DOHH2 (cell line): ENCODE measurements around the gene SPACA6.

ENCODE experiments used
- H3F3A ChIP-seq: fragments of 200-600 bp; sonication (generic), shearing (Covaris generic); 2 replicates; pipeline ENCODE4 v1.6.0; 2016; ENCODE audit warnings: antibody characterized with exemption, mild to moderate bottlenecking; ENCODE audit not compliant: control insufficient read depth, insufficient read depth
- H3K27ac ChIP-seq: fragments of 200-600 bp; sonication (generic); 2 replicates; pipeline ENCODE4 v1.5.1; 2014; ENCODE audit warnings: low read depth, mild to moderate bottlenecking, low read length, moderate library complexity
- H3K27me3 ChIP-seq: fragments of 200-600 bp; sonication (generic); 2 replicates; pipeline ENCODE4 v1.6.1; 2014; ENCODE audit warnings: mild to moderate bottlenecking, low read length, mixed read lengths; ENCODE audit not compliant: control insufficient read depth
- H3K36me3 ChIP-seq: fragments of 200-600 bp; sonication (generic); 2 replicates; pipeline ENCODE4 v1.6.1; 2014; ENCODE audit warnings: mild to moderate bottlenecking, low read length, moderate library complexity, mixed read lengths; ENCODE audit not compliant: control insufficient read depth
- H3K4me1 ChIP-seq: fragments of 200-600 bp; sonication (generic); 2 replicates; pipeline ENCODE4 v1.6.1; 2014; ENCODE audit warnings: mild to moderate bottlenecking, low read length, mixed read lengths; ENCODE audit not compliant: control insufficient read depth
- H3K4me2 ChIP-seq: fragments of 200-600 bp; sonication (generic); 2 replicates; pipeline ENCODE4 v1.6.0; 2014; ENCODE audit warnings: mild to moderate bottlenecking, low read length, moderate library complexity
- H3K4me3 ChIP-seq: fragments of 200-600 bp; sonication (generic); 2 replicates; pipeline ENCODE4 v1.5.1; 2014; ENCODE audit warnings: mild to moderate bottlenecking, low read length, mixed read lengths
- H3K79me2 ChIP-seq: fragments of 200-600 bp; sonication (generic); 2 replicates; pipeline ENCODE4 v1.6.1; 2014; ENCODE audit warnings: mild to moderate bottlenecking, low read length, mixed read lengths; ENCODE audit not compliant: control insufficient read depth
- H3K9me2 ChIP-seq: fragments of 200-600 bp; sonication (generic); replicated peaks from 2 replicates; pipeline ENCODE4 v1.6.1; 2014; ENCODE audit warnings: mild to moderate bottlenecking, low read length, mixed read lengths; ENCODE audit not compliant: control insufficient read depth
- H3K9me3 ChIP-seq: fragments of 200-600 bp; sonication (generic); 2 replicates; pipeline ENCODE4 v1.6.1; 2014; ENCODE audit warnings: antibody characterized with exemption, low read length, mixed read lengths; ENCODE audit not compliant: control insufficient read depth, insufficient read depth
- H4K20me1 ChIP-seq: fragments of 200-600 bp; sonication (generic); 2 replicates; pipeline ENCODE4 v1.6.0; 2014; ENCODE audit warnings: low read depth, mild to moderate bottlenecking, antibody characterized with exemption, low read length, moderate library complexity; ENCODE audit not compliant: control insufficient read depth, insufficient read depth
- EZH2phosphoT487 ChIP-seq: fragments of 200-600 bp; sonication (generic); IDR thresholded peaks from 2 replicates; pipeline ENCODE4 v1.6.1; 2017; ENCODE audit warnings: borderline replicate concordance, mild to moderate bottlenecking, antibody characterized with exemption, low read length, moderate library complexity, mixed read lengths
- TF ChIP-seq, protein P1 (sequence below): fragments of 200-600 bp; sonication (generic); IDR thresholded peaks from one replicate; pipeline ENCODE4 v1.5.1; 2014; ENCODE audit warnings: antibody characterized with exemption, mild to moderate bottlenecking, low read depth, low read length; ENCODE audit not compliant: poor library complexity, severe bottlenecking

Gene SPACA6

GRCh38 chr19:51722492-51722891, 29.4 kb downstream of the SPACA6 start:
- no peaks in the 10 kb centered on the region for H4K20me1 ChIP-seq
- H3K4me1 ChIP-seq: peaks cover 15% of the 10 kb centered on the region
- H3K9me3 ChIP-seq: no peaks in the 10 kb centered on the region
- H3K9me2 ChIP-seq: no peaks in the 10 kb centered on the region
- peak overlapping the region; percentile 40 for H3K4me2 ChIP-seq
- no peak for TF ChIP-seq EZH2phosphoT487
- TF ChIP-seq, protein P1, sequence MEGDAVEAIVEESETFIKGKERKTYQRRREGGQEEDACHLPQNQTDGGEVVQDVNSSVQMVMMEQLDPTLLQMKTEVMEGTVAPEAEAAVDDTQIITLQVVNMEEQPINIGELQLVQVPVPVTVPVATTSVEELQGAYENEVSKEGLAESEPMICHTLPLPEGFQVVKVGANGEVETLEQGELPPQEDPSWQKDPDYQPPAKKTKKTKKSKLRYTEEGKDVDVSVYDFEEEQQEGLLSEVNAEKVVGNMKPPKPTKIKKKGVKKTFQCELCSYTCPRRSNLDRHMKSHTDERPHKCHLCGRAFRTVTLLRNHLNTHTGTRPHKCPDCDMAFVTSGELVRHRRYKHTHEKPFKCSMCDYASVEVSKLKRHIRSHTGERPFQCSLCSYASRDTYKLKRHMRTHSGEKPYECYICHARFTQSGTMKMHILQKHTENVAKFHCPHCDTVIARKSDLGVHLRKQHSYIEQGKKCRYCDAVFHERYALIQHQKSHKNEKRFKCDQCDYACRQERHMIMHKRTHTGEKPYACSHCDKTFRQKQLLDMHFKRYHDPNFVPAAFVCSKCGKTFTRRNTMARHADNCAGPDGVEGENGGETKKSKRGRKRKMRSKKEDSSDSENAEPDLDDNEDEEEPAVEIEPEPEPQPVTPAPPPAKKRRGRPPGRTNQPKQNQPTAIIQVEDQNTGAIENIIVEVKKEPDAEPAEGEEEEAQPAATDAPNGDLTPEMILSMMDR: no peak
- no peaks in the 10 kb centered on the region for H3K36me3 ChIP-seq
- H3K79me2 ChIP-seq: no peaks in the 10 kb centered on the region
- no peaks in the 10 kb centered on the region for H3F3A ChIP-seq
- peaks cover 7% of the 10 kb centered on the region; the same call in 1 of the 2 replicates for H3K27me3 ChIP-seq
- H3K27ac ChIP-seq: no peak overlapping the region
- H3K4me3 ChIP-seq: 0 out of 2 replicates have a peak overlapping the region, but pooled peaks have one; percentile 13

DNA sequence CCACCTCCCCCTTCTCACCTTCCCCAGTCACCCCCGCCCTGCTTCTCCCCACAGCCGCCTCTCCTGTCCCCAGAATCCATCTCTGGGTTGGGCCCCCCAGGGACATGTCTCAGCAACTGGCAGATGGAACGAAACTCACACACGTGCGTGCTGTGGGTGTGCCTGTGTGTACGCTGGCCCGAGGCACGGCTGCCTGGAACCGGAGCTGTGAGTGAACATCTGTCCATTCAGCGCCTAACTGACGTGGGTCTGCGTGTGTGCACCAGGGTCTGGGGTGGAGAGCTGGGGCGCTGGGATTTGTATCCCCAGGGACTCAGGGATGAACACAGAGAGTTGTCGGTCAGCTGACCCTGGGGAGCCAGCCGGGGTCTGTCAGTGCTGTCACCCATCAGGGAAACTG, 31.4 kb downstream of the SPACA6 start:
- H3K27me3 ChIP-seq: peaks cover 7% of the 10 kb centered on the region; the same call in 1 of the 2 replicates
- no peak overlapping the region for H3K4me3 ChIP-seq
- no peaks in the 10 kb centered on the region for H3F3A ChIP-seq
- H3K36me3 ChIP-seq: no peaks in the 10 kb centered on the region
- no peaks in the 10 kb centered on the region for H3K9me3 ChIP-seq
- no peaks in the 10 kb centered on the region for H3K9me2 ChIP-seq
- TF ChIP-seq, protein P1: no peak
- TF ChIP-seq EZH2phosphoT487: no peak
- no peak overlapping the region for H3K27ac ChIP-seq
- peaks cover 15% of the 10 kb centered on the region for H3K4me1 ChIP-seq
- H3K4me2 ChIP-seq: no peak overlapping the region
- no peaks in the 10 kb centered on the region for H4K20me1 ChIP-seq
- H3K79me2 ChIP-seq: no peaks in the 10 kb centered on the region

- Histone ChIP-seq H3K9me3 (no peaks in the 10 kb centered on the region), H3K36me3 (no peaks in the 10 kb centered on the region), H3K4me2 (no peak overlapping the region), H3K4me3 (no peak overlapping the region), H3K27ac (no peak overlapping the region), H4K20me1 (no peaks in the 10 kb centered on the region), H3K4me1 (peaks cover 15% of the 10 kb centered on the region), H3F3A (no peaks in the 10 kb centered on the region), H3K79me2 (no peaks in the 10 kb centered on the region), H3K27me3 (peaks cover 7% of the 10 kb centered on the region; the same call in 1 of the 2 replicates), H3K9me2 (no peaks in the 10 kb centered on the region)
- TF ChIP-seq EZH2phosphoT487: no peak
- TF ChIP-seq, protein P1: no peak
Measured at GRCh38 chr19:51726049-51726448, 32.9 kb downstream of the SPACA6 start.
